SK-N-MC (cell line): ENCODE measurements around the gene SPRED1.

ENCODE experiments used
- DNase-seq: peaks from one replicate; pipeline ENCODE4 v3.0.0-alpha.2; 2011; ENCODE audit warnings: low read depth, low spot score
- H3K27ac ChIP-seq: fragments of 200-600 bp; sonication (generic); 2 replicates; pipeline ENCODE4 v1.5.1; 2016; ENCODE audit warnings: mixed run types
- H3K36me3 ChIP-seq: fragments of 200-600 bp; sonication (generic); 2 replicates; pipeline ENCODE4 v1.6.1; 2017; ENCODE audit warnings: antibody characterized with exemption, low read length, mixed read lengths; ENCODE audit not compliant: insufficient read depth
- H3K4me3 ChIP-seq: fragments of 200-600 bp; sonication (generic); 2 replicates; pipeline ENCODE4 v1.5.1; 2016
- H3K9ac ChIP-seq: fragments of 200-600 bp; sonication (generic); 2 replicates; pipeline ENCODE4 v1.8.0; 2017; ENCODE audit warnings: mixed run types, mixed read lengths; ENCODE audit not compliant: insufficient read length
- H3K9me3 ChIP-seq: fragments of 200-600 bp; sonication (generic); 2 replicates; pipeline ENCODE4 v1.6.1; 2017; ENCODE audit warnings: low read depth, mild to moderate bottlenecking, antibody characterized with exemption, low read length, moderate library complexity, mixed read lengths
- EZH2 ChIP-seq: fragments of 200-600 bp; sonication (generic); IDR thresholded peaks from one replicate; pipeline ENCODE4 v1.6.1; 2017; ENCODE audit warnings: antibody characterized with exemption
- FOXP2 ChIP-seq: optimal IDR thresholded peaks from 2 replicates; pipeline ENCODE3; 2011; ENCODE audit warnings: mild to moderate bottlenecking, moderate library complexity; ENCODE audit not compliant: insufficient read depth; ENCODE audit errors: extremely low read length, control extremely low read depth
- POLR2AphosphoS5 ChIP-seq: IDR thresholded peaks from 2 replicates; pipeline ENCODE4 v1.6.1; 2012; ENCODE audit warnings: mild to moderate bottlenecking, low read depth, low read length, borderline replicate concordance

Gene SPRED1

GRCh38 chr15:38281031-38281430 lies 28.4 kb downstream of the SPRED1 start:
- no peak for DNase-seq
- H3K36me3 ChIP-seq = no peaks in the 10 kb centered on the region
- H3K9ac ChIP-seq = no peak overlapping the region
- no peaks in the 10 kb centered on the region for H3K9me3 ChIP-seq
- no peak overlapping the region for H3K4me3 ChIP-seq
- TF ChIP-seq EZH2 (no peak), POLR2AphosphoS5 (no peak), FOXP2 (no peak)
- no peak overlapping the region for H3K27ac ChIP-seq

GRCh38 chr15:38283010-38283409 lies 30.4 kb downstream of the SPRED1 start:
- Histone ChIP-seq H3K27ac (no peak overlapping the region), H3K9me3 (no peaks in the 10 kb centered on the region), H3K9ac (no peak overlapping the region), H3K4me3 (no peak overlapping the region), H3K36me3 (no peaks in the 10 kb centered on the region)
- no peak for DNase-seq
- TF ChIP-seq EZH2 = no peak
- no peak for TF ChIP-seq POLR2AphosphoS5
- TF ChIP-seq FOXP2 = no peak

- Histone ChIP-seq H3K9me3 (no peaks in the 10 kb centered on the region), H3K4me3 (no peak overlapping the region)
- no peak for TF ChIP-seq EZH2
- TF ChIP-seq POLR2AphosphoS5 = no peak
- no peak for TF ChIP-seq FOXP2
Measured at GRCh38 chr15:38285456-38285855, 32.8 kb downstream of the SPRED1 start.

GRCh38 chr15:38294126-38294525 lies 41.5 kb downstream of the SPRED1 start:
- DNase-seq = no peak
- Histone ChIP-seq H3K4me3 (no peak overlapping the region), H3K9ac (no peak overlapping the region), H3K9me3 (no peaks in the 10 kb centered on the region), H3K36me3 (no peaks in the 10 kb centered on the region), H3K27ac (no peak overlapping the region)
- no peak for TF ChIP-seq FOXP2
- no peak for TF ChIP-seq EZH2
- no peak for TF ChIP-seq POLR2AphosphoS5

More at GRCh38 chr15:38285456-38285855, 32.8 kb downstream of the SPRED1 start:
- H3K9ac ChIP-seq = no peak overlapping the region
- no peaks in the 10 kb centered on the region for H3K36me3 ChIP-seq
- no peak overlapping the region for H3K27ac ChIP-seq
- DNase-seq = no peak

GRCh38 chr15:38297623-38298388 lies 45.2 kb downstream of the SPRED1 start:
- H3K9me3 ChIP-seq = no peaks in the 10 kb centered on the region
- no peak overlapping the region for H3K4me3 ChIP-seq
- no peak overlapping the region for H3K9ac ChIP-seq
- no peak for DNase-seq
- H3K36me3 ChIP-seq = no peaks in the 10 kb centered on the region
- no peak overlapping the region for H3K27ac ChIP-seq
- TF ChIP-seq EZH2 = no peak
- TF ChIP-seq POLR2AphosphoS5 = no peak
- TF ChIP-seq FOXP2 = no peak

- TF ChIP-seq EZH2 (no peak), FOXP2 (no peak), POLR2AphosphoS5 (no peak)
- no peak overlapping the region for H3K27ac ChIP-seq
- no peaks in the 10 kb centered on the region for H3K36me3 ChIP-seq
- no peak overlapping the region for H3K4me3 ChIP-seq
- no peak for DNase-seq
- no peaks in the 10 kb centered on the region for H3K9me3 ChIP-seq
- H3K9ac ChIP-seq = no peak overlapping the region
Measured at GRCh38 chr15:38299216-38299615, 46.6 kb downstream of the SPRED1 start.

GRCh38 chr15:38300395-38300794 lies 47.8 kb downstream of the SPRED1 start:
- no peak for DNase-seq

GRCh38 chr15:38304481-38304880 lies 51.8 kb downstream of the SPRED1 start:
- no peak for DNase-seq
- TF ChIP-seq EZH2 = no peak
- TF ChIP-seq POLR2AphosphoS5 = no peak
- no peak for TF ChIP-seq FOXP2
- no peak overlapping the region for H3K27ac ChIP-seq
- no peak overlapping the region for H3K9ac ChIP-seq
- no peaks in the 10 kb centered on the region for H3K9me3 ChIP-seq
- H3K4me3 ChIP-seq = no peak overlapping the region
- no peaks in the 10 kb centered on the region for H3K36me3 ChIP-seq

More at GRCh38 chr15:38300395-38300794, 47.8 kb downstream of the SPRED1 start:
- Histone ChIP-seq H3K36me3 (no peaks in the 10 kb centered on the region), H3K9me3 (no peaks in the 10 kb centered on the region), H3K9ac (no peak overlapping the region), H3K27ac (no peak overlapping the region), H3K4me3 (no peak overlapping the region)
- TF ChIP-seq POLR2AphosphoS5 (no peak), EZH2 (no peak), FOXP2 (no peak)

GRCh38 chr15:38307251-38307650 lies 54.6 kb downstream of the SPRED1 start:
- H3K4me3 ChIP-seq = no peak overlapping the region
- H3K9ac ChIP-seq = no peak overlapping the region
- no peak overlapping the region for H3K27ac ChIP-seq
- no peaks in the 10 kb centered on the region for H3K36me3 ChIP-seq
- DNase-seq = no peak
- no peak for TF ChIP-seq FOXP2
- no peak for TF ChIP-seq EZH2
- no peak for TF ChIP-seq POLR2AphosphoS5
- H3K9me3 ChIP-seq = no peaks in the 10 kb centered on the region
